HCT116 (cell line): ENCODE measurements around the gene MTREX.

Experiments
- EGR1 ChIP-seq: IDR thresholded peaks from 2 replicates; pipeline ENCODE4 v1.6.1; 2012; ENCODE audit warnings: low read depth
- EZH2 ChIP-seq: fragments of 200-600 bp; sonication (generic); IDR thresholded peaks from 2 replicates; pipeline ENCODE4 v1.6.1; 2017; ENCODE audit warnings: antibody characterized with exemption, mixed run types
- JUND ChIP-seq: IDR thresholded peaks from 2 replicates; pipeline ENCODE4 v1.6.1; 2012
- POLR2A ChIP-seq: IDR thresholded peaks from 2 replicates; pipeline ENCODE4 v1.7.0; 2011; ENCODE audit warnings: borderline replicate concordance; ENCODE audit not compliant: insufficient read depth, insufficient read length; ENCODE audit errors: extremely low read depth
- POLR2AphosphoS5 ChIP-seq: IDR thresholded peaks from 2 replicates; pipeline ENCODE4 v1.6.1; 2011; ENCODE audit warnings: mild to moderate bottlenecking, low read depth, low read length, moderate library complexity
- SIN3A ChIP-seq: IDR thresholded peaks from 2 replicates; pipeline ENCODE4 v1.6.1; 2012; ENCODE audit warnings: low read depth
- TCF7L2 ChIP-seq: IDR thresholded peaks from 2 replicates; pipeline ENCODE4 v1.7.0; 2011; ENCODE audit warnings: borderline replicate concordance, inconsistent platforms; ENCODE audit not compliant: insufficient read depth, insufficient read length; ENCODE audit errors: extremely low read depth
- YY1 ChIP-seq: IDR thresholded peaks from 2 replicates; pipeline ENCODE4 v1.6.1; 2011; ENCODE audit warnings: low read length, low read depth, moderate library complexity, mild to moderate bottlenecking; ENCODE audit not compliant: insufficient replicate concordance; ENCODE audit errors: extremely low read depth
- ZNF274 ChIP-seq: fragments of 200-500 bp; sonication (Bioruptor generic); IDR thresholded peaks from 2 replicates; pipeline ENCODE4 v1.6.1; 2014; ENCODE audit warnings: mild to moderate bottlenecking, low read depth, low read length, inconsistent platforms
- TF ChIP-seq, protein P1 (sequence below), 3 experiments: fragments of 200-600 bp in 1 of 3; sonication (generic) in 1 of 3; IDR thresholded peaks in 2 of 3; conservative IDR thresholded peaks in 1 of 3; 2 replicates each; pipeline ENCODE4 v1.5.1; 2012 to 2017; ENCODE audit warnings: low read depth in 2 of 3, low read length in 2 of 3, antibody characterized with exemption in 1 of 3, borderline replicate concordance in 1 of 3, control low read depth in 1 of 3, mild to moderate bottlenecking in 1 of 3, mixed read lengths in 1 of 3, mixed run types in 1 of 3, moderate library complexity in 1 of 3; ENCODE audit not compliant: insufficient read depth in 1 of 3
- TF ChIP-seq, protein P2 (sequence below): IDR thresholded peaks from 2 replicates; pipeline ENCODE4 v1.6.1; 2011; ENCODE audit warnings: mild to moderate bottlenecking, low read length, moderate library complexity; ENCODE audit not compliant: insufficient replicate concordance; ENCODE audit errors: extremely low read depth
- TF ChIP-seq, protein P3 (sequence below): IDR thresholded peaks from 2 replicates; pipeline ENCODE4 v1.6.1; 2012

DNA sequence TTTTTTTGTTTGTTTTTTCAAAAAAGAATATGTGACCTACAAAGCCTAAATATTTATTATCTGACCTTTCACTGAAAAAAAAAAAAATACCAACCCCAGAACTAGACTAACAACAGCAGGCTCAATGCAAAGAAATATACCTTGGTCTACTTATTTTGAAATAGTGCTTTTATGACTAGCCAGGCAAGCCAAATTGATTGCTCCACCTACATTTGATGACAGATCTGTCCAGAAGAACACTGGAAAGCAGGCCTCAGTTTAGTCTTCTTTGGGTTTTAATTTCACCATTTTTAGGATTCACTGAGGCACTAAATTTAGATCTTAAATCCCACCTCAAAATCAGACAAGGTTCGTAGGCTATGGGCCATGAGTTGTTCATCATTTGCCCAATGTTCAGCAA lies 129.7 kb downstream of the MTREX start:
- no peak for TF ChIP-seq POLR2A
- no peak for TF ChIP-seq SIN3A
- TF ChIP-seq EZH2, result no peak
- TF ChIP-seq, protein P1, sequence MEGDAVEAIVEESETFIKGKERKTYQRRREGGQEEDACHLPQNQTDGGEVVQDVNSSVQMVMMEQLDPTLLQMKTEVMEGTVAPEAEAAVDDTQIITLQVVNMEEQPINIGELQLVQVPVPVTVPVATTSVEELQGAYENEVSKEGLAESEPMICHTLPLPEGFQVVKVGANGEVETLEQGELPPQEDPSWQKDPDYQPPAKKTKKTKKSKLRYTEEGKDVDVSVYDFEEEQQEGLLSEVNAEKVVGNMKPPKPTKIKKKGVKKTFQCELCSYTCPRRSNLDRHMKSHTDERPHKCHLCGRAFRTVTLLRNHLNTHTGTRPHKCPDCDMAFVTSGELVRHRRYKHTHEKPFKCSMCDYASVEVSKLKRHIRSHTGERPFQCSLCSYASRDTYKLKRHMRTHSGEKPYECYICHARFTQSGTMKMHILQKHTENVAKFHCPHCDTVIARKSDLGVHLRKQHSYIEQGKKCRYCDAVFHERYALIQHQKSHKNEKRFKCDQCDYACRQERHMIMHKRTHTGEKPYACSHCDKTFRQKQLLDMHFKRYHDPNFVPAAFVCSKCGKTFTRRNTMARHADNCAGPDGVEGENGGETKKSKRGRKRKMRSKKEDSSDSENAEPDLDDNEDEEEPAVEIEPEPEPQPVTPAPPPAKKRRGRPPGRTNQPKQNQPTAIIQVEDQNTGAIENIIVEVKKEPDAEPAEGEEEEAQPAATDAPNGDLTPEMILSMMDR (IDR thresholded peaks at IDR 0.05 in 2 of 3, conservative IDR thresholded peaks at IDR 0.05 in 1 of 3; ENCODE audit: borderline replicate concordance in 1 of 3, insufficient read depth in 1 of 3, low read depth in 2 of 3, low read length in 2 of 3), result no peak
- TF ChIP-seq TCF7L2, result no peak
- no peak for TF ChIP-seq POLR2AphosphoS5
- TF ChIP-seq EGR1, result no peak
- TF ChIP-seq, protein P2, sequence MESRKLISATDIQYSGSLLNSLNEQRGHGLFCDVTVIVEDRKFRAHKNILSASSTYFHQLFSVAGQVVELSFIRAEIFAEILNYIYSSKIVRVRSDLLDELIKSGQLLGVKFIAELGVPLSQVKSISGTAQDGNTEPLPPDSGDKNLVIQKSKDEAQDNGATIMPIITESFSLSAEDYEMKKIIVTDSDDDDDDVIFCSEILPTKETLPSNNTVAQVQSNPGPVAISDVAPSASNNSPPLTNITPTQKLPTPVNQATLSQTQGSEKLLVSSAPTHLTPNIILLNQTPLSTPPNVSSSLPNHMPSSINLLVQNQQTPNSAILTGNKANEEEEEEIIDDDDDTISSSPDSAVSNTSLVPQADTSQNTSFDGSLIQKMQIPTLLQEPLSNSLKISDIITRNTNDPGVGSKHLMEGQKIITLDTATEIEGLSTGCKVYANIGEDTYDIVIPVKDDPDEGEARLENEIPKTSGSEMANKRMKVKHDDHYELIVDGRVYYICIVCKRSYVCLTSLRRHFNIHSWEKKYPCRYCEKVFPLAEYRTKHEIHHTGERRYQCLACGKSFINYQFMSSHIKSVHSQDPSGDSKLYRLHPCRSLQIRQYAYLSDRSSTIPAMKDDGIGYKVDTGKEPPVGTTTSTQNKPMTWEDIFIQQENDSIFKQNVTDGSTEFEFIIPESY, result no peak
- TF ChIP-seq, protein P3, sequence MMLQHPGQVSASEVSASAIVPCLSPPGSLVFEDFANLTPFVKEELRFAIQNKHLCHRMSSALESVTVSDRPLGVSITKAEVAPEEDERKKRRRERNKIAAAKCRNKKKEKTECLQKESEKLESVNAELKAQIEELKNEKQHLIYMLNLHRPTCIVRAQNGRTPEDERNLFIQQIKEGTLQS, result no peak
- no peak for TF ChIP-seq ZNF274
- no peak for TF ChIP-seq JUND
- no peak for TF ChIP-seq YY1
